H1 (cell line): ENCODE data around the gene SCART1. TPM values are rescaled to one million over a fixed set of nuclear protein-coding genes. Genes with fewer than 3 reads are reported as not detected.

Experiments used
- CTCF ChIA-PET: fragments of 300-600 bp; sonication (Branson Sonifier 250); formaldehyde crosslinking; loops from one replicate; lab custom pipeline; 2021; ENCODE audit not compliant: partially characterized antibody; lab: Charles Lee
- POLR2A ChIA-PET: fragments of 300-600 bp; sonication (Branson Sonifier 250); formaldehyde crosslinking; loops from one replicate; lab custom pipeline; 2021; ENCODE audit warnings: inconsistent platforms; ENCODE audit not compliant: partially characterized antibody; lab: Charles Lee
- DNase-seq, 2 experiments: peaks; one replicate each; pipeline versions ENCODE4 v3.0.0 to v3.0.0-alpha.2; 2010 to 2022; ENCODE audit warnings: low spot score in 2 of 2, low read depth in 1 of 2, mixed read lengths in 1 of 2
- FAIRE-seq: peaks from 2 replicates; lab custom pipeline; 2011; peaks lifted over from hg19 to GRCh38; lab: Jason Lieb, UNC
- H2AFZ ChIP-seq: 2 replicates; pipeline ENCODE4 v1.8.1; 2012; ENCODE audit warnings: low read length, inconsistent platforms
- H2AK5ac ChIP-seq: 2 replicates; pipeline ENCODE4 v1.6.1; 2013; ENCODE audit warnings: low read depth, low read length
- H2BK120ac ChIP-seq: replicated peaks from 2 replicates; pipeline ENCODE3; 2013; ENCODE audit warnings: low read depth, low read length, inconsistent platforms
- H2BK12ac ChIP-seq: 2 replicates; pipeline ENCODE4 v1.6.1; 2013; ENCODE audit warnings: low read depth, low read length
- H2BK15ac ChIP-seq: 2 replicates; pipeline ENCODE4 v1.6.1; 2013; ENCODE audit warnings: low read length
- H2BK20ac ChIP-seq: 2 replicates; pipeline ENCODE4 v1.6.1; 2013; ENCODE audit warnings: low read length
- H2BK5ac ChIP-seq: 2 replicates; pipeline ENCODE4 v1.6.1; 2013; ENCODE audit warnings: low read depth, low read length
- H3K14ac ChIP-seq: 2 replicates; pipeline ENCODE4 v1.6.1; 2013; ENCODE audit warnings: inconsistent platforms; ENCODE audit not compliant: insufficient read length
- H3K18ac ChIP-seq: 2 replicates; pipeline ENCODE4 v1.6.1; 2013; ENCODE audit warnings: low read length; ENCODE audit errors: extremely low read depth
- H3K23ac ChIP-seq: 2 replicates; pipeline ENCODE4 v1.6.1; 2013; ENCODE audit warnings: inconsistent platforms; ENCODE audit not compliant: insufficient read length
- H3K23me2 ChIP-seq: 2 replicates; pipeline ENCODE4 v1.6.1; 2013; ENCODE audit warnings: low read depth, low read length
- H3K27ac ChIP-seq: 2 replicates; pipeline ENCODE4 v1.6.1; 2011; ENCODE audit warnings: low read depth, low read length, inconsistent platforms
- H3K27me3 ChIP-seq, 4 experiments: replicated peaks in 1 of 4; 1 replicate in 1 of 4; 2 replicates in 3 of 4; pipeline versions ENCODE4 v1.6.1 to v1.8.1; 2011 to 2013; ENCODE audit warnings: low read length in 3 of 4, mild to moderate bottlenecking in 3 of 4, inconsistent platforms in 2 of 4, mixed read lengths in 2 of 4, moderate library complexity in 1 of 4; ENCODE audit not compliant: control insufficient read depth in 3 of 4, insufficient read depth in 3 of 4; ENCODE audit errors: extremely low read depth in 1 of 4
- H3K36me3 ChIP-seq, 4 experiments: 2 replicates each; pipeline versions ENCODE4 v1.6.1 to v1.8.1; 2011 to 2013; ENCODE audit warnings: mild to moderate bottlenecking in 4 of 4, low read length in 3 of 4, moderate library complexity in 2 of 4, control low read depth in 1 of 4, inconsistent platforms in 1 of 4; ENCODE audit not compliant: insufficient read depth in 4 of 4, control insufficient read depth in 2 of 4
- H3K4ac ChIP-seq: replicated peaks from 2 replicates; pipeline ENCODE3; 2013; ENCODE audit warnings: low read length, low read depth, mixed read lengths, inconsistent platforms; ENCODE audit not compliant: insufficient read length
- H3K4me1 ChIP-seq, 4 experiments: replicated peaks in 1 of 4; 1 replicate in 1 of 4; 2 replicates in 3 of 4; pipeline versions ENCODE4 v1.6.1 to v1.8.1; 2011 to 2013; ENCODE audit warnings: low read length in 3 of 4, inconsistent platforms in 2 of 4, mixed read lengths in 1 of 4; ENCODE audit not compliant: insufficient read depth in 4 of 4, control insufficient read depth in 3 of 4
- H3K4me2 ChIP-seq, 2 experiments: 2 replicates each; pipeline versions ENCODE4 v1.6.1 to v1.8.1; 2011 to 2013; ENCODE audit warnings: low read depth in 2 of 2, low read length in 2 of 2, control low read depth in 1 of 2, inconsistent platforms in 1 of 2, mild to moderate bottlenecking in 1 of 2; ENCODE audit not compliant: insufficient read depth in 1 of 2
- H3K4me3 ChIP-seq, 4 experiments: fragments of 200-600, 300-600 bp in 1 of 4; sonication (generic), shearing (Covaris generic), sonication (Bioruptor Twin) in 1 of 4; 2 replicates each; pipeline versions ENCODE4 v1.5.1 to v1.8.1; 2011 to 2016; ENCODE audit warnings: low read length in 4 of 4, low read depth in 3 of 4, control low read depth in 2 of 4, inconsistent platforms in 2 of 4, mild to moderate bottlenecking in 2 of 4, mixed read lengths in 1 of 4, moderate library complexity in 1 of 4; ENCODE audit not compliant: insufficient read depth in 2 of 4; ENCODE audit errors: extremely low read depth in 1 of 4
- H3K56ac ChIP-seq: replicated peaks from 2 replicates; pipeline ENCODE3; 2013; ENCODE audit warnings: low read depth, mild to moderate bottlenecking, mixed read lengths, low read length, inconsistent platforms; ENCODE audit not compliant: insufficient read length
- H3K79me1 ChIP-seq: 2 replicates; pipeline ENCODE4 v1.6.1; 2013; ENCODE audit warnings: low read depth, low read length, control low read depth
- H3K79me2 ChIP-seq, 2 experiments: 2 replicates each; pipeline versions ENCODE4 v1.6.1 to v1.8.1; 2012 to 2013; ENCODE audit warnings: low read length in 2 of 2, mild to moderate bottlenecking in 2 of 2, inconsistent platforms in 1 of 2; ENCODE audit not compliant: insufficient read depth in 2 of 2, control insufficient read depth in 1 of 2
- H3K9ac ChIP-seq, 4 experiments: replicated peaks in 1 of 4; 1 replicate in 1 of 4; 2 replicates in 3 of 4; pipeline versions ENCODE4 v1.6.1 to v1.8.1; 2011 to 2013; ENCODE audit warnings: low read depth in 3 of 4, low read length in 3 of 4, control low read depth in 2 of 4, mild to moderate bottlenecking in 2 of 4, moderate library complexity in 2 of 4, inconsistent platforms in 1 of 4; ENCODE audit errors: extremely low read depth in 1 of 4
- H3K9me3 ChIP-seq, 2 experiments: 2 replicates each; pipeline versions ENCODE4 v1.6.1 to v1.8.1; 2012 to 2013; ENCODE audit warnings: mild to moderate bottlenecking in 2 of 2, moderate library complexity in 2 of 2, control low read depth in 1 of 2, inconsistent platforms in 1 of 2, low read depth in 1 of 2, low read length in 1 of 2, mixed read lengths in 1 of 2; ENCODE audit not compliant: insufficient read depth in 2 of 2
- H4K20me1 ChIP-seq, 2 experiments: replicated peaks in 1 of 2; 2 replicates each; pipeline versions ENCODE3 to v1.8.1; 2011 to 2013; ENCODE audit warnings: inconsistent platforms in 2 of 2, low read length in 2 of 2, mild to moderate bottlenecking in 1 of 2; ENCODE audit not compliant: insufficient read depth in 2 of 2, control insufficient read depth in 1 of 2
- H4K5ac ChIP-seq: 2 replicates; pipeline ENCODE4 v1.6.1; 2013; ENCODE audit warnings: low read length, low read depth, mixed read lengths, inconsistent platforms; ENCODE audit not compliant: insufficient read length
- H4K8ac ChIP-seq: 2 replicates; pipeline ENCODE4 v1.8.0; 2013; ENCODE audit warnings: mild to moderate bottlenecking, moderate library complexity, low read length, inconsistent platforms; ENCODE audit not compliant: insufficient read depth; ENCODE audit errors: extremely low read depth
- H4K91ac ChIP-seq: replicated peaks from 2 replicates; pipeline ENCODE3; 2013; ENCODE audit warnings: low read length, mixed read lengths, inconsistent platforms; ENCODE audit not compliant: insufficient read length
- JUN ChIP-seq: IDR thresholded peaks from 2 replicates; pipeline ENCODE4 v1.6.1; 2011; ENCODE audit warnings: low read depth, mild to moderate bottlenecking, improper control_type of control experiment, low read length
- KDM1A ChIP-seq: fragments of 200-600, 300-600 bp; sonication (generic); IDR thresholded peaks from 2 replicates; pipeline ENCODE4 v1.7.1; 2016; ENCODE audit warnings: mild to moderate bottlenecking, low read length, borderline replicate concordance
- polyA plus RNA-seq, 7 experiments: library from polyadenylated mRNA; depleted of rRNA in 3 of 7; stranded (reverse) in 5 of 7; unstranded in 2 of 7; fragments of >200 nt in 5 of 7; fragments of 200-250 nt in 2 of 7; gene quantifications; 1 replicate in 5 of 7; 2 replicates in 1 of 7; 4 replicates in 1 of 7; pipeline versions ENCODE4 v1.2.1 to v1.2.3, GENCODE V29; 2011 to 2013; ENCODE audit warnings: missing spikeins in 2 of 7, mixed read lengths in 2 of 7
- total RNA-seq: library from RNA; stranded (reverse); fragmentation: NEBNext Ultra II Directional; extraction: Animal tissue kit (Norgen Biotek cat#: 25700); gene quantifications from 2 replicates; pipeline ENCODE4 v1.2.1, GENCODE V29; 2021

Gene SCART1
- total and polyA plus RNA-seq, 2 of the 8 experiments (the other 6 are each of a cell fraction or from before 2014, with no cell fraction given), result 0.14 to 0.19 TPM

DNA sequence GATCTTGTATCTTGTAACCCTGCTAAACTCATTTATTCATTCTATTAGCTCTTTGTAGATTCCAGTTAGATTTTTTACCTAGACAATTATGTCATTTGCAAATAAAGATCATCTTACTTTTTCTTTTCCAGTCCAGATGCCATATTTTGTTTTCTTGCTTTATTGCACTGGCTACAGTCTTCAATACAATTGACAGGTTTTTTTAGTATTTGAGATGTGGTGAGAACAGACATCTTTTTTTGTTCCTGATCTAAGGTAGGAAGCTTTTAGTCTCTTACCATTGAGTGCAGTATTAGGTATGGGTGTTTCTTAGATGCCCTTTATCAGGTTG, 41.4 kb upstream of the SCART1 start:
- Histone ChIP-seq H2BK5ac (no peak overlapping the region), H2BK120ac (no peak overlapping the region), H3K56ac (no peak overlapping the region), H3K23ac (no peak overlapping the region), H3K4ac (no peak overlapping the region), H3K18ac (no peak overlapping the region), H3K9me3 (peaks cover 9 to 12% of the 10 kb centered on the region in 2 experiments; a peak in 3 of 4 replicates), H2BK12ac (no peak overlapping the region), H3K9ac (no peak overlapping the region), H3K27ac (no peak overlapping the region), H2AFZ (no peak overlapping the region), H4K20me1 (peaks cover 0 to 1% of the 10 kb centered on the region in 2 experiments), H3K36me3 (peaks cover 0 to 49% (median 19%) of the 10 kb centered on the region in 4 experiments; a peak in 6 of 8 replicates), H2AK5ac (no peak overlapping the region), H2BK15ac (no peak overlapping the region), H3K14ac (no peak overlapping the region), H4K8ac (no peak overlapping the region), H3K4me2 (no peak overlapping the region), H4K5ac (no peak overlapping the region), H3K79me2 (peaks cover 3 to 30% of the 10 kb centered on the region in 2 experiments), H4K91ac (no peak overlapping the region), H3K4me3 (no peak overlapping the region), H3K23me2 (no peaks in the 10 kb centered on the region), H3K79me1 (peaks cover 3% of the 10 kb centered on the region; the same call in 1 of the 2 replicates), H2BK20ac (no peak overlapping the region), H3K4me1 (no peaks in the 10 kb centered on the region), H3K27me3 (no peaks in the 10 kb centered on the region)
- ChIA-PET POLR2A (interaction anchor here (0.8 kb wide), 1 partner anchor 34 kb away, joined by 3 read pairs; the partner anchor contains the start of gene PAOX), CTCF (interaction anchor here (0.7 kb wide), 1 partner anchor 11 kb away, joined by 3 read pairs; no protein-coding TSS in a partner anchor)
- FAIRE-seq (no peak), DNase-seq (no peak)
- no peak for TF ChIP-seq KDM1A
- TF ChIP-seq JUN, result no peak
